CD4-positive, alpha-beta T cell treated with Interleukin-4 for 1 hour (primary cell): ENCODE results near the gene SEMA4A.
"Not testable (repeated sequence)": the region's sequence is repeated elsewhere in the genome, so short reads cannot be mapped to it uniquely, and the experiment has no call there.

Source experiments
- DNase-seq, 2 donors: peaks; one replicate each; pipeline ENCODE4 v3.0.0-alpha.2; 2020 to 2022

SEMA4A gene

GRCh38 chr1:156198831-156199349 is 45.5 kb downstream of the SEMA4A start:
- no peak for DNase-seq

GRCh38 chr1:156200044-156200443 is 46.7 kb downstream of the SEMA4A start:
- DNase-seq: no peak

- DNase-seq: no peak
Measured at GRCh38 chr1:156203331-156203730, 49.9 kb downstream of the SEMA4A start.

- DNase-seq: no peak
Measured at GRCh38 chr1:156204686-156205085, 51.3 kb downstream of the SEMA4A start.

GRCh38 chr1:156211243-156211642 is 57.9 kb downstream of the SEMA4A start:
- DNase-seq: no peak

- DNase-seq: no peak
Measured at GRCh38 chr1:156212130-156212529, 58.7 kb downstream of the SEMA4A start.

GRCh38 chr1:156212833-156213643 is 59.7 kb downstream of the SEMA4A start, which contains the start of gene PMF1:
Gene PMF1, plus strand, starts transcription at chr1:156213007. Its CDS starts 9 bp downstream, at chr1:156213016.
- DNase-seq: peak; percentile 95

- no peak for DNase-seq
Measured at GRCh38 chr1:156213644-156213966, 60.2 kb downstream of the SEMA4A start.

- DNase-seq: no peak
Measured at GRCh38 chr1:156214024-156214748, 60.8 kb downstream of the SEMA4A start.

GRCh38 chr1:156216361-156217086 is 63.1 kb downstream of the SEMA4A start:
- not testable (repeated sequence) for DNase-seq

GRCh38 chr1:156217871-156218270 is 64.5 kb downstream of the SEMA4A start:
- peak in 1 of 2 donors; percentile 70 for DNase-seq

- DNase-seq: no peak
Measured at GRCh38 chr1:156220226-156220625, 66.8 kb downstream of the SEMA4A start.

- no peak for DNase-seq
Measured at GRCh38 chr1:156221986-156222692, 68.8 kb downstream of the SEMA4A start.

GRCh38 chr1:156225677-156226014 is 72.3 kb downstream of the SEMA4A start:
- no peak for DNase-seq

- DNase-seq: no peak
Measured at GRCh38 chr1:156226116-156226538, 72.7 kb downstream of the SEMA4A start.

GRCh38 chr1:156226782-156227181 is 73.4 kb downstream of the SEMA4A start:
- DNase-seq: no peak
